ENCODE data around the gene L1TD1. TPM values are rescaled to one million over a fixed set of nuclear protein-coding genes. Genes with fewer than 3 reads are reported as not detected.

L1TD1 gene
- total RNA-seq, 6 experiments from 2014 or later, result 0.04 TPM; not detected in 5

DNA sequence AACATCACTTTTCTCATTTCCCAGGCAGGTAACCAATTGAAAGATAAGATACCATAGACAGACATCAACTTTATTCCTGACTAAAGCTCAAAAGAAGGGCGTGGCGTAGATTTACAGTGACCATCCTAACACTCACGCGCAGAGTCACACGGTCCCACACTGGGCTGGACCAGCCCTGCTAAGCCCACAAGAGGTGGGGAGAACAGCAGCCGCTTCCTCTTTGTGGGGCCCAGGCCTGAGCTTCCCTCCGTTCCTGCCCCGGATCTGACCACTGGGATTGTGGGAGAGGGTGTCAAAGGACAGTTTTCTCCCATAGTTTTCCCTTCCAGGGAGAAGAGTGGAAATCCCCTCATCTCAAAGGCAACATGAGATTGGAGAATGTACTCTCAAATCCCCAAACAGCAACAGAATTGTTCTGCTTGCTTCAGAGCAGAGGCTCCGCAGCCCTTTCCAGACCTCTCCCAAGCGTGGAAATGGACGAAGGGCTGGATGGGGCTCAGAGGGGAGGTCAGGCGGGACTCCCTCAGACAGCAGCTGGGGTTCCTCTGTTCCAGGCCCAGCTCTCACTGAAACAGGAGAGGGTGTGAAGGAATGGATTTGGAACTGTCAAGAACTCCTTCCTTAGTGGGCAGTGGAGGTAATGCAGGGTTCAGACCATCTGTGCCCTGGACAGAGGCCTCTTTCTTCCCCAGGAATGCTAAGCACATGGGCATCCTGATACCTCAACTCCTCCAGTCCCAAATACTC lies 33.7 kb downstream of the L1TD1 start:
- no peaks in the 10 kb centered on the region for H3K27me3 ChIP-seq
- no peak overlapping the region for H3K27ac ChIP-seq
- no peaks in the 10 kb centered on the region for H3K4me1 ChIP-seq
- no peak for TF ChIP-seq POLR2A (IDR thresholded peaks at IDR 0.05)
- TF ChIP-seq, protein P1, sequence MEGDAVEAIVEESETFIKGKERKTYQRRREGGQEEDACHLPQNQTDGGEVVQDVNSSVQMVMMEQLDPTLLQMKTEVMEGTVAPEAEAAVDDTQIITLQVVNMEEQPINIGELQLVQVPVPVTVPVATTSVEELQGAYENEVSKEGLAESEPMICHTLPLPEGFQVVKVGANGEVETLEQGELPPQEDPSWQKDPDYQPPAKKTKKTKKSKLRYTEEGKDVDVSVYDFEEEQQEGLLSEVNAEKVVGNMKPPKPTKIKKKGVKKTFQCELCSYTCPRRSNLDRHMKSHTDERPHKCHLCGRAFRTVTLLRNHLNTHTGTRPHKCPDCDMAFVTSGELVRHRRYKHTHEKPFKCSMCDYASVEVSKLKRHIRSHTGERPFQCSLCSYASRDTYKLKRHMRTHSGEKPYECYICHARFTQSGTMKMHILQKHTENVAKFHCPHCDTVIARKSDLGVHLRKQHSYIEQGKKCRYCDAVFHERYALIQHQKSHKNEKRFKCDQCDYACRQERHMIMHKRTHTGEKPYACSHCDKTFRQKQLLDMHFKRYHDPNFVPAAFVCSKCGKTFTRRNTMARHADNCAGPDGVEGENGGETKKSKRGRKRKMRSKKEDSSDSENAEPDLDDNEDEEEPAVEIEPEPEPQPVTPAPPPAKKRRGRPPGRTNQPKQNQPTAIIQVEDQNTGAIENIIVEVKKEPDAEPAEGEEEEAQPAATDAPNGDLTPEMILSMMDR (IDR thresholded peaks at IDR 0.05), result no peak
- H3K36me3 ChIP-seq, result no peaks in the 10 kb centered on the region
- intact Hi-C loops (cut with DNase I), result no loop called here
- H3K9me3 ChIP-seq, result no peaks in the 10 kb centered on the region
- DNase-seq (no peak), ATAC-seq (no peak)
- WGBS (ENCODE audit: insufficient coverage, low coverage, low lambda C conversion rate, missing lambda C conversion rate), result 74% methylated on average over 6 of the region's 12 CpGs
- H3K4me3 ChIP-seq, result no peak overlapping the region

DNA sequence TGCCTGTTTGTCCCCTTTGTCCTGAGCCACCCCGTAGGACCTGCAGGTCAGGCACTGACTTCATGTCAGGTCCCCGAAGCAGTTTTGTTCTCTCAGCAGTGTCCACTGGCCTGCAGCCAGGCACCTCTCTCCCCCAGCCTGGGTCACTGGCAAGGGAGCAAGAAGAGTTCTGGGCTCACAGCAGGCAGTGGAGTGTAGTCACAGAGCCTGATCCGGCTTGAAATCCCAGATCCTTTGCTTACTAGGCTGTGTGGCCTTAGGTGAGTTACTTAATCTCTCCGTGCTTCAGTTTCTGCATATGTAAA lies 34.2 kb downstream of the L1TD1 start:
- ATAC-seq (no peak), DNase-seq (no peak)
- no peak overlapping the region for H3K4me3 ChIP-seq
- no peaks in the 10 kb centered on the region for H3K4me1 ChIP-seq
- intact Hi-C loops (cut with DNase I), result no loop called here
- no peak overlapping the region for H3K27ac ChIP-seq
- TF ChIP-seq POLR2A (IDR thresholded peaks at IDR 0.05), result no peak
- TF ChIP-seq, protein P1 (IDR thresholded peaks at IDR 0.05), result no peak
- no peaks in the 10 kb centered on the region for H3K9me3 ChIP-seq
- 72% methylated on average over 3 of the region's 4 CpGs for WGBS (ENCODE audit: insufficient coverage, low coverage, low lambda C conversion rate, missing lambda C conversion rate)
- no peaks in the 10 kb centered on the region for H3K36me3 ChIP-seq
- H3K27me3 ChIP-seq, result no peaks in the 10 kb centered on the region

DNA sequence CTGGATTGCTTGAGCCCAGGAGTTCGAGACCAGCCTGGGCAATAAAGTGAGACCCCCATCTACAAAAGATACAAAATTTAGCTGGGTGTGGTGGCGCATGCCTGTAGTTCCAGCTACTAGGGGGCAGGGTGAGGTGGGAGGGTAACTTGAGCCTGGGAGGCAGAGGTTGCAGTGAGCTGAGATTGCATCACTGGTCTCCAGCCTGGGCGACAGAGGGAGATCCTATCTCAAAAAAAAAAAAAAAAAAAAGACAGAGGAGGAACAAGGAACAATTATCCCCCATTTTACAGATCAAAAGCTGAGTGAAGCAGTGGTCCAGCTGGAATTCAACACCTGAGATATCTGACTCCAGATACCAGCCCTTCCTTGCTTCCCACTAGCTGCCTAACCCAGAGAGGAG lies 34.8 kb downstream of the L1TD1 start:
- H3K36me3 ChIP-seq, result no peaks in the 10 kb centered on the region
- H3K4me3 ChIP-seq, result no peak overlapping the region
- no peak for DNase-seq
- ATAC-seq, result no peak
- no peaks in the 10 kb centered on the region for H3K9me3 ChIP-seq
- H3K27ac ChIP-seq, result no peak overlapping the region
- TF ChIP-seq, protein P1 (IDR thresholded peaks at IDR 0.05), result no peak
- TF ChIP-seq POLR2A (IDR thresholded peaks at IDR 0.05), result no peak
- intact Hi-C loops (cut with DNase I), result no loop called here
- no peaks in the 10 kb centered on the region for H3K4me1 ChIP-seq
- no peaks in the 10 kb centered on the region for H3K27me3 ChIP-seq
- 31% methylated on average over 2 of the region's 3 CpGs for WGBS (ENCODE audit: insufficient coverage, low coverage, low lambda C conversion rate, missing lambda C conversion rate)

DNA sequence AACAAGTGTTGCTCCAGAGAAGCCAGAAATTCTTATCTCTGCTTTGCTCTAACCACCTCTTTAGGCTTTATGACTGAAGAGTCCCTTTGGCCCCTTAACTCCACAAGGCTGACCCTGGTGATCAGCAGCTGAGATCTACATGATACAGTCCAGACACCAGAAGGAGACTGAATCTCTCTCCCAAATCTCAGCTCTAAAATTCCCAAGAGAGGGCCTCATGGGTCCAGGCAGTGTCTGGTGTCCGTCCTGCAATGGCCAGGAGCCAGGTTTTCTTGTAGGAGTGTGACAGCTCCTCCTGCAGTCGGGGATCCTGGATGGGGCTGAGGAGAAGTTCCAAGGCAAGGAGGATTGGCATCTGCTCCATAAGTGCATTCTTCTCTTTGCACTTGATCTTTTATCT lies 35.3 kb downstream of the L1TD1 start:
- H3K4me1 ChIP-seq, result no peaks in the 10 kb centered on the region
- WGBS (ENCODE audit: insufficient coverage, low coverage, low lambda C conversion rate, missing lambda C conversion rate), result 42% methylated on average over 2 of the region's 2 CpGs
- ATAC-seq (no peak), DNase-seq (no peak)
- TF ChIP-seq POLR2A (IDR thresholded peaks at IDR 0.05), result no peak
- TF ChIP-seq, protein P1 (IDR thresholded peaks at IDR 0.05), result no peak
- no peaks in the 10 kb centered on the region for H3K36me3 ChIP-seq
- H3K9me3 ChIP-seq, result no peaks in the 10 kb centered on the region
- intact Hi-C loops (cut with DNase I), result no loop called here
- H3K27me3 ChIP-seq, result no peaks in the 10 kb centered on the region
- H3K27ac ChIP-seq, result no peak overlapping the region
- no peak overlapping the region for H3K4me3 ChIP-seq

DNA sequence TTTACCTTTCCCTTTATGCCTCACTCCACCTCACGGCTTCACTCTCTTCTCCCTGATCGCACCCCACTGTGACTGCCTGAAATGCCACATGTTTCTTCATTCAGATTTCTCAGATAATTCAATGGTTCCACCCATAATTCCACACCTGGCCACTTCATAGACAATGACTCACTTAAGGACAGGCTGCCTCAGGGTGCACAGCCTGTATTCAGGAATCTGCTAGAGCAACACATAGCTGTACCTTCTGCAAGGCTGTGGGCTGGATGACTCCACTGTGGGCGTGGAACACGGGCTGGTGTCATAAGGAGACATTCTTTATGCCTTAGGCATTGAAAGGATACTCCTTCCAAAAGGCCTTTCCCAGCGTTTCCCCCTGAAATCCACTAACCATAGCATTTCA lies 36.1 kb downstream of the L1TD1 start:
- H3K27ac ChIP-seq, result no peak overlapping the region
- no peak for TF ChIP-seq POLR2A (IDR thresholded peaks at IDR 0.05)
- TF ChIP-seq, protein P1 (IDR thresholded peaks at IDR 0.05), result no peak
- no peaks in the 10 kb centered on the region for H3K4me1 ChIP-seq
- no peak for DNase-seq
- no peak for ATAC-seq
- no peaks in the 10 kb centered on the region for H3K9me3 ChIP-seq
- intact Hi-C loops (cut with DNase I), result no loop called here
- H3K4me3 ChIP-seq, result no peak overlapping the region
- no peaks in the 10 kb centered on the region for H3K36me3 ChIP-seq
- H3K27me3 ChIP-seq, result no peaks in the 10 kb centered on the region
- 100% methylated on average over 1 of the region's 5 CpGs for WGBS (ENCODE audit: insufficient coverage, low coverage, low lambda C conversion rate, missing lambda C conversion rate)

All from right lobe of liver (tissue), 6 donors.